Smooth muscle cell of the pulmonary artery (primary cell): ENCODE data around the gene CMIP. TPM values are rescaled to one million over a fixed set of nuclear protein-coding genes. Genes with fewer than 3 reads are reported as not detected.

Experiments
- total RNA-seq: library from RNA; depleted of rRNA; stranded (reverse); fragments of >200 nt; gene quantifications from 2 replicates; pipeline ENCODE4 v1.2.3, GENCODE V29; 2014

CMIP gene
- 12.9 and 24.9 TPM in 2 replicates for total RNA-seq

DNA sequence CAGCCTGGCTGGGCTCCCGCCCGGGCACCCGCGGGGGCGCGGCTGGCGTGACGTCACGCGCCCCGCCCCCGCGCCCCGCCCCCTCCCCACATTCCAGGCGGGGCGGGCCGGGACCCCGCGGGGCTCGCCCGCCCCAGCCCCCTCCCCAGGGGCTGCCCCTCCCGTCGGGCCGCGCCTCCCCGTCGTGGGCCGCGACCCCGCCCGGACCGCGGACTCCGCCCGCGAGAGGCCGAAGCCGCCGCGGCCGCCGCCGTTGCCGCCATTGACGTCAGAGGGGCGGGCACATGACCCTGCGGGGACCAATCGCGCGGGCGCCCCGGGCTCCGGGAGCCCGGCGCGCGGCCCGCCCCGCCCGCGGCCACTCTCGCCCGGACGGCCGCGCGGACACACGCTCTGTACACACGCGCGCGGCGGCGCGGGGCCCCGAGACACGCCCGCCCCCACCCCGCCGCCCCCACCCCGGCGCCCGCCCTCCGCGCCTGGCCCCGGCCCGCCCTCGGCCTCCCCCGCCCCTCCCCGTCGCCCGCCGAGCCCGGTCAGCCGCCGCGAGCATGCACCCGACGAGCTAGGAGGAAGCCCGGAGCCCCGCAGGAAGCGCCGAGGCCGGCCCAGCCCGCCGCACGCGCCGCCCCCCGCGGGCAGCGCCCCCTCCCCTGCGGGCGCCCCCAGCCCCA lies at the start of gene CMIP:
Gene CMIP, plus strand, starts transcription at position 361 of the 674 bp plus-strand sequence.

Other genes starting within 250 kb of the CMIP start
- gene BCO1, start 206.1 kb upstream of the CMIP start, total RNA-seq, result 0.07 TPM in 1 of 2 replicates, not detected in the other
- gene GAN, start 129.8 kb upstream of the CMIP start, total RNA-seq, result 8.3 and 15.6 TPM in 2 replicates